WTC11 (cell line): ENCODE measurements around the gene CPXM2.

Source experiments
- ATF6 ChIP-seq: sonication (generic); formaldehyde crosslinking; IDR thresholded peaks from 2 replicates; pipeline ENCODE4 v1.8.1; 2023; ENCODE audit warnings: mild to moderate bottlenecking, missing genetic modification reagents
- ETV6 ChIP-seq: sonication (generic); formaldehyde crosslinking; IDR thresholded peaks from 2 replicates; pipeline ENCODE4 v1.8.1; 2022; ENCODE audit warnings: mild to moderate bottlenecking, missing genetic modification reagents
- KAT7 ChIP-seq: sonication (generic); formaldehyde crosslinking; IDR thresholded peaks from 2 replicates; pipeline ENCODE4 v1.8.1; 2023; ENCODE audit warnings: missing genetic modification reagents, mild to moderate bottlenecking, borderline replicate concordance
- NFYB ChIP-seq: sonication (generic); formaldehyde crosslinking; conservative IDR thresholded peaks from 2 replicates; pipeline ENCODE4 v1.8.0; 2022; ENCODE audit warnings: low read depth, missing genetic modification reagents
- USF2 ChIP-seq: sonication (generic); formaldehyde crosslinking; IDR thresholded peaks from 2 replicates; pipeline ENCODE4 v1.8.1; 2023; ENCODE audit warnings: mild to moderate bottlenecking, missing genetic modification reagents, moderate library complexity
- ZNF423 ChIP-seq: fragments of 250-450 bp; sonication (Bioruptor Pico); IDR thresholded peaks from 2 replicates; pipeline ENCODE4 v2.1.2; 2022; ENCODE audit warnings: mild to moderate bottlenecking, moderate library complexity
- TF ChIP-seq, protein P1 (sequence below): fragments of 200-600 bp; IDR thresholded peaks from 2 replicates; pipeline ENCODE4 v1.8.0; 2022; ENCODE audit warnings: antibody characterized with exemption
- TF ChIP-seq, protein P2 (sequence below): sonication (generic); formaldehyde crosslinking; IDR thresholded peaks from 2 replicates; pipeline ENCODE4 v1.8.0; 2022; ENCODE audit warnings: mild to moderate bottlenecking, missing genetic modification reagents

- TF ChIP-seq, protein P1, sequence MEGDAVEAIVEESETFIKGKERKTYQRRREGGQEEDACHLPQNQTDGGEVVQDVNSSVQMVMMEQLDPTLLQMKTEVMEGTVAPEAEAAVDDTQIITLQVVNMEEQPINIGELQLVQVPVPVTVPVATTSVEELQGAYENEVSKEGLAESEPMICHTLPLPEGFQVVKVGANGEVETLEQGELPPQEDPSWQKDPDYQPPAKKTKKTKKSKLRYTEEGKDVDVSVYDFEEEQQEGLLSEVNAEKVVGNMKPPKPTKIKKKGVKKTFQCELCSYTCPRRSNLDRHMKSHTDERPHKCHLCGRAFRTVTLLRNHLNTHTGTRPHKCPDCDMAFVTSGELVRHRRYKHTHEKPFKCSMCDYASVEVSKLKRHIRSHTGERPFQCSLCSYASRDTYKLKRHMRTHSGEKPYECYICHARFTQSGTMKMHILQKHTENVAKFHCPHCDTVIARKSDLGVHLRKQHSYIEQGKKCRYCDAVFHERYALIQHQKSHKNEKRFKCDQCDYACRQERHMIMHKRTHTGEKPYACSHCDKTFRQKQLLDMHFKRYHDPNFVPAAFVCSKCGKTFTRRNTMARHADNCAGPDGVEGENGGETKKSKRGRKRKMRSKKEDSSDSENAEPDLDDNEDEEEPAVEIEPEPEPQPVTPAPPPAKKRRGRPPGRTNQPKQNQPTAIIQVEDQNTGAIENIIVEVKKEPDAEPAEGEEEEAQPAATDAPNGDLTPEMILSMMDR: no peak
- no peak for TF ChIP-seq ETV6 (CRISPR knock-in tag)
- no peak for TF ChIP-seq USF2 (CRISPR knock-in tag)
- no peak for TF ChIP-seq NFYB
- TF ChIP-seq, protein P2, sequence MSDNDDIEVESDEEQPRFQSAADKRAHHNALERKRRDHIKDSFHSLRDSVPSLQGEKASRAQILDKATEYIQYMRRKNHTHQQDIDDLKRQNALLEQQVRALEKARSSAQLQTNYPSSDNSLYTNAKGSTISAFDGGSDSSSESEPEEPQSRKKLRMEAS (CRISPR knock-in tag): no peak
- TF ChIP-seq KAT7 (CRISPR knock-in tag): no peak
- no peak for TF ChIP-seq ATF6 (CRISPR knock-in tag)
- TF ChIP-seq ZNF423 (CRISPR knock-in tag): no peak
Measured at GRCh38 chr10:123759041-123759440, 132.6 kb downstream of the CPXM2 start.
